Measurements from ENCODE around the gene RIMBP2.

The RIMBP2 gene

DNA sequence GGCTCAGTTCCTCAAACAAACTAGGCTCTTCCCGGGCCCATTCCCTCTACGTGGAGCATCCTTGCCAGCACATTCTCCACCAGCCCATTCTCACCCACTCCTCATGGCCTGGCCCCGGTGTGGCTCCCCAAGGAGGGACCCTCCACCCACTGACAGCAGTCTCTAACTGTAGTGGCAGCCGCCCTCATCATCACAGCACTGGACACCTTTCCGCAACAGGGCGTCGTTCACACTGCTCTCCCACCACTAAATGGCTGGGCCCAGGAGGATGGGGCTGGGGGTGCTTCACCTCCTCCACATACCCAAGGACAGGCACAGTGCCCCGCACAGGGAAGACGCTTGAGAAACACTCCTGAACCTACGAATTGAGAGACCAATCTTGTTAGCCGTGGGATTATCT, 123.0 kb downstream of the RIMBP2 start:
- DNase-seq (ENCODE audit: low spot score): no peak

DNA sequence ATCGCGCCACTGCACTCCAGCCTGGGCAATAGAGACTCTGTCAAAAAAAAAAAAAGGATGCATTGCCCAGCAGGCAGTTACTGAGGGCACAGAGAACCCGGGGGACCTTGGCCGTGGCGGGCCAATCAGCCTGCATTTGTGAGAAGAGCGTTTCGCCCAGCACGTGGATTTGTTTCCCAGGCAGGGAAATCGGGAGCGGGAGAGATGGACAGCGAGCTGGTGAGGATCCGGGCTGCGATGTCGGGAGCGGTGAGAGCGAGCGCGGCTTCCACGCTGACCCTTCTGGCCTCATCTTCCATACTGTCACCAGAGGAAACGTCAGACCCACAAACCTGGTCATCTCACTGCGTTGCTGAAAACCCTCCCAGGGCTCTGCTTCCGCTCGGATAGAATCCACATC, 123.5 kb downstream of the RIMBP2 start:
- no peak for DNase-seq (ENCODE audit: low spot score)

DNA sequence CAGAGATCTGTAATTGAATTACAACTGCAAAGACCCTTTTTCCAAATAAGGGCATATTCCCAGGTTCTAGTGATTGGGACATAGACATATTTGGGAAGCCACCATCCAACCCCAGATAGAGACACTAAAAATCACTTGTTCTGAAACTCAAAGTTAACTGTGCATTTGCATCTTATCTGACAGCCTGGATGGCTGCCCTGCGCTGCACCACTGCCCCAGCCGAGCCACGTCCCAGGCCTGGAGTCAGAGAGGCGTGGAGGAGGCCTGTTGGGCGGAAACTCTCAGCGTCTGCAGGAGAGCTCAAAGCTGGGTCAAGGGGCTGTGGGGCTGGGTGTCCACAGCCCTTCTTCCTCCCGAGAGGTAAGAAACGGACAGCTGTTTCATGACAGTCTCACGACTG, 124.4 kb downstream of the RIMBP2 start:
- DNase-seq (ENCODE audit: low spot score): no peak

DNA sequence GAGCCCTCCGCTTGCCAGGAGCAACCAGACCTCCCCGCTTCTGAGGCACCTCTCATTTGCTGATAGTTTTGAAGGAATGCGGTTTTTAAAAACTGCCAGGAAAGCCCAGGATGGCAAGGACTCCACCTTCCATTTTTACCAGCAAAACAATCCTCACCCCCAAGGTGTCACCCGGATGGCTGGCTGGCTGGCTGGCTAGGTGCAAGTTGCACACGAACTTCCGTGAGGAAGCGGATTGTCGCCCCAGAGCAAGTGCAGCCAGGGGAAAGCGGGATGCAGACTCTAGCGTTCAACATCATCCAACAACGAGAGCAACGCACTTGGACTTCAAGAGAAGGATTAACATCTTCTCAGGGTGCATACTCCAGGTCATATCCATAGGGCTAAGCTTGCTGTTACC, 125.4 kb downstream of the RIMBP2 start:
- no peak for DNase-seq (ENCODE audit: low spot score)

DNA sequence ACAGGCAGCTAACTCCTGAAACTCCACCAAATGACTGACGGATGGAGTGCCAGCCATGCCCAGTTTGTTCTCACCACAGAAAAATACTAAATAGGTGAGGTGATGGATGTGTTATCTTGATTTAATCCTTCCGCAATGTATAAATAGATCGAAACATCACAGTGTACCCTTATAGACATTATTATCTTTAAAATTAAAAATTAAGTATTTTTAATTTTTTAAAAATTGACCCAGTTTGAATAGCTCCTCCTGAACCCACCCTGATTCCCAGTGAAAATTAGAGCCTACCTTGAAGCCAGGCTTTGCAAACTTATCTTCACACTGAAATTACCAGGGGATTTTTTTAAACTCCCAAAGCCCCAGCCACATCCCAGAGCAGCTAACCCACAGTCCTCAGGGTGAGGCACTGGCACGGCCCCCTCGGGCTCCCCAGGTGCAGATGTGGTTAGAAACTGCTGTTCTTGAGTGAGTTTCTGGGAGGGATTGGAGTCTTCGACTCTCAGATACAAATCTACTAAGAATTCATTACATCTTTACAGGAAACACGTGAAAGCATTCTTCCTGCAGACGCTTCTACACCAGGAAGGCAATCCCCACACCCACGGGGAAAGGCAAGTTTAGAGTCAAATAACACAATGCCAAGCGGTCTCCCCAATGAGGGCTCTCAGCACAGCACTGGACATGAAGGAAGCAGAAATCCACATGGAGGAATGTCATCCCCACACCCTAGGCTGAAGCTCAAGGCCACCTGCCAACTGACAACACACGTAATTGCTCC, 126.4 kb downstream of the RIMBP2 start:
- DNase-seq (ENCODE audit: low spot score): no peak

DNA sequence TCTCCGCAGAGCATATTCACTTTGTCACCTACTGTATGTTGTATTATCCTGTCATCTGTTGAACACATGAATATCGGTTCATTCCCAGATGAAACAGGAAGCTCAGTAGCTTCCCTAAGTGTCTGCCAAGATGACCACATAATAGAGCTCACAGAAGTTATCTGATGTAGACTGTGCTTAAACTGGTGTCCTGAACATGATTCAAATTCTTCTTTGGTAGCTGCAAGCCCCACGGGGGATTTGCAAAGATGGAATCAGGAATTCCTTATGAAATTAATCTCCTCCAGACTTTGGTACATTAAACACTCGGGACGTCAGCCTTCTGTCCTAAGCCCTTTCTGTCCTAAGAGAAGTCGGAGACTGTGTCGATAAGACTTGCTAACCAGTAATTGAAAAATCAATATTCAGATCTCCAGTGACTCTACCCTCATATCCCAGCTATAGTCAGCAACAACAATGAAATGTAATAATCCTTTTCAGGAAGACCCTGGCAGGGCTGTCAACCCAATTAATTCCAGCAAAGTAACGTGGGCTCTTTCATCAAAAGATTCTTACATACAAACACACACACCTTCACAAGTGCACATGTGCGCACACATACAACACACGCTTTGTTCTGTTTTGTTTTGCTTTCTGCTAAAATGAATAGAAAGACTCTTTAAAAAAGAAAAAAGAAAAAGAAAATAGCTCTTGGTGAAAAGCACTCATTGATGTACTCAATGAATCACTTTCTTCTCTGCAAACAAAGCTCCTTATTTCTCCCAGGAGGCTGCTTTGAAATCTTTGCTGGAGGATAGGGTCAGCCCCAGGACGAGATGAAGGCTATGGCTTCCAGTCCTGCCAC, 127.2 kb downstream of the RIMBP2 start:
- no peak for DNase-seq (ENCODE audit: low spot score)

DNA sequence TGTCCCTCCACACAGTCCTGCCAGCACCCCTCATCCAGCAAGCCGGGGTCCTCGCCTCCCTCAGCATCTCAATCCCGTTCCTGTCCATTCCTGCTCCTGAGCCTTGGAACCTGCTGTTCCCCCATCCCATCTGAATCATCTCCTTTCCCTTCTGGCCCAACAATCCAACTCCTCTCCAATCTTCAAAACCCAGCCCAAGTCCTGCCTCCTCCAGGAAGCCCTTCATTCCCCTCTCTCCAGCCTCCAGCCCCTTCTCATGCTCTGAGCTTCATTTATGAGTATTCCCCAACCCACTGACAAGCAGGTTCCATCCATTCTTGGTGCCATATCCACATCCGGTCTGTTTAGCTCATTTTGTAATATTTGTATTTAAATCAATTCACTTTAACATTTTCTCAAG, 128.1 kb downstream of the RIMBP2 start:
- DNase-seq (ENCODE audit: low spot score): no peak

DNA sequence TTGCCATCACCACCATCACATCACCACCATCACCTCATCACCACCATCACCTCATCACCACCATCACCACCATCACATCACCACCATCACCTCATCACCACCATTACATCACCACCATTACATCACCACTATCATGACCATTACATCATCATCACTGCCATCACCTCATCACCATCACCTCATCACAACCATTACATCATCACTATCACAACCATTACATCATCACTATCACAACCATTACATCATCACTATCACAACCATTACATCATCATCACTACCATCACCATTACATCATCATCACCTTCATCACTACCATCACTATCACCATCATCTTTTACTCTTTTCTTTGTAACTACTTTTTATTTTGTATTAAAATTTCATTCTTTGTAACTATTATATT, 131.6 kb downstream of the RIMBP2 start:
- DNase-seq (ENCODE audit: low spot score): peak; percentile 3

DNA sequence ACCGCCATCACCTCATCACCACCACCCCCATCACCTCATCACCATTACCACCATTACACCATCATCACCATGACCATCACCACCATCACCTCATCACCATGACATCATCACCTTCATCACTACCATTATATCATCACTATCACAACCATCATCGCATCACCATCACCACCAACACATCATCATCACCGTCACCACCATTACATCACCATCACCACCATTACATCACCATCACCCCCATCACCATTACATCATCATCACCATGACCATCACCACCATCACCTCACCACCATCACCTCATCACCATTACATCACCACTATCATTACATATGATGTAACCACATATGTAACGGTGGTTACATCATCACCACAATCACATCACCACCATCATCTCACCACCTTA, 132.3 kb downstream of the RIMBP2 start:
- DNase-seq (ENCODE audit: low spot score): no peak

DNA sequence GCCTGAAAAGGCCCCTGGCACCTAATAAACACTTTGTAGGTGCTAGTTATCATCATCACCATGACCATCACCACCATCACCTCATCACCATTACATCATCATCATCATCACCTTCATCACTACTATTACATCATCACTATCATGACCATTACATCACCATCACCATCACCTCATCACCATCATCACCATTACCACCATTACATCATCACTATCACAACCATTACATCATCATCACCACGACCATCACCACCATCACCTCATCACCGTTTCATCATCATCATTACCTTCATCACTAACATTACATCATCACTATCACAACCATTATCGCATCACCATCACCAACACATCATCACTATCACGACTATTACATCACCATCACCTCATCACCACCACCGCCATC, 132.8 kb downstream of the RIMBP2 start:
- DNase-seq (ENCODE audit: low spot score): no peak

DNA sequence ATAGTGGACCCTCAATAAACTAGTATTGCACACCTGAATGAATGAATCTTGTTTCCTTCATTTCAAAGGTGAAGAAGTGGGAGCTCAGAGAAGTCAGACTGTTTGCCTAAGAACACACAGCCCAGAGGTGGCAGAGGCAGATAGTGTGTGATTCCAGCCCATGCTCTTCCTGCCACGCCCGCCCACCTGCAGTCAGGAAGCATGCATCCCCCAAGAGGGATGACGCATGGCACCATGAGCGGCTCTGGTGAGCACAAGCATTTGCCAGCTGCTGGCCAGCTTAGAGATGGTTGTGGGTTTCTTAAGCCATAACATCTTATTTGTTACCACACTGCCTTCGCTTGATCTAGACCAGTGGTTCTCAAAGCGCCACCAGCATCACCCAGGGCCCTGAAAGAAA, 133.8 kb downstream of the RIMBP2 start:
- DNase-seq (ENCODE audit: low spot score): no peak

DNA sequence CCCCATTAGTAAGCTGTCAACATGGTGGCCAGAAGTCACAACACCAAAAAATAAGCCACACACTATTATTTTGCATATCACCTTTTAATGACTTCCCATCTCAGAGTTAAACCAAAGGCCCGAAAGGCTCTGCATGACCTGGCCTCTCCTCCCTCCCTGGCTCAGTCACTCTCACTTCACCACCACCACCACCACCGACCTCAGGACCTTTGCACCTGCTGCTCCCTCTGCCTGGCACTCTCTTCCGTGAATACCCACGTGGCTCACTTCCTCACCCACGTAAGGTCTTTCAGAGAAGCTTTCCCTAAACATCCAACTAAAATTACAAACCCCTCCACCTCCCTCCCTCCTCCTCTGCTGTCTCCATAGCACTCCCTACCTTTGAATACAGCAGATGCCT, 134.3 kb downstream of the RIMBP2 start:
- DNase-seq (ENCODE audit: low spot score): no peak

DNA sequence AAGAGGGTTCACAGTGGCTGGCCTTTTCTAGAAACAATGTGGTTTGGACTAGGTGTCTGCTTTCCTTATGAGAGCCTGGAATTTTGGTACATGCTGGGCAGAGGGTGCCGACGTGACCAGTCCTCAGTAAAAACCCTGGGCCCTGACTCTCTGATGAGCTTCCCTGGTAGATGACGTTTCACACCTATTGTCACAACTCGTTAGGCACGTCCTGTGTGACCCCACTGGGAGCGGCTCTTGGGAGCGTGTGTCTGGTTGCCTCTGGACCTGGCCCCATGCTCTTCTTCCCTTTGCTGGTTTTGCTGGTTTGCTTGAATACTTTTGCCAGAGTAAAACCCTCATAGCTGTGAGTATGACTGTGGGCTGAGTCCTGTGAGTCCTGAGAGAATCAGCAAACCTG, 136.9 kb downstream of the RIMBP2 start:
- DNase-seq (ENCODE audit: low spot score): no peak

DNA sequence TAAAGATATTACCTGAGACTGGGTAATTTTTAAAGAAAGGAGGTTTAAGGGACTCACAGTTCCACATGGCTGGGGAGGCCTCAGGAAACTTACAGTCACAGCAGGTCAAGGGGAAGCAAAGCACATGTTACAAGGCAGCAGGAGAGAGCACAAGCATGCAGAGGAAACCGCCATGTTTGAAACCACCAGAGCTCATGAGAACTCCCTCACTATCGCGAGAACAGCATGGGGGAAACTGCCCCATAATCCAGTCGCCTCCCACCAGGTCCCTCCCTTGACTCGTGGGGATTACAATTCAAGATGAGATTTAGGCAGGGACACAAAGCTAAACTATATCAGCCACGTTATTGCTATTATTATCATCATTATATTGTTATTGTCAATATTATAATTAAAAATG, 138.7 kb downstream of the RIMBP2 start:
- no peak for DNase-seq (ENCODE audit: low spot score)

DNA sequence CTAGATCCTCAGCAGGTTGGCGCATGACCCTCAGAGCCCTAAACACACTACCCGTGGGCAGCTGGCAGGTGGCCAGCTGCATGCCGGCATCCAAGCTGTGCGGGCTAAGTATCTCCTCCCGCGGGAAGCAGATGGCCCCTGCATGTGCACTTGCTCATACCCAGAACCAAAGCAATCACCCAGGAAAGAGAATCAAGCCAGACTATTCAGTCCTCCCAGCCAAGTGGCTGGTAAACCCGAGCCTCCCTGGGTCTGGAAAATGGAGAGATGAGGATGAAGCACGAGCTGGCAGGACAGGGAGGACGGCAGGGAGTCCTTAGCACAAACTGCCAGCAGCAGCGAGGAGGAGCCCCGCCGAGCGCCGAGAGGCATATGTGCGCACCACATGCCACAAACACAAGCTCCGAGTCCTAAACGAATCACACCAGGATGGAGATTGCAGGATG, 139.7 kb downstream of the RIMBP2 start:
- no peak for DNase-seq (ENCODE audit: low spot score)

DNA sequence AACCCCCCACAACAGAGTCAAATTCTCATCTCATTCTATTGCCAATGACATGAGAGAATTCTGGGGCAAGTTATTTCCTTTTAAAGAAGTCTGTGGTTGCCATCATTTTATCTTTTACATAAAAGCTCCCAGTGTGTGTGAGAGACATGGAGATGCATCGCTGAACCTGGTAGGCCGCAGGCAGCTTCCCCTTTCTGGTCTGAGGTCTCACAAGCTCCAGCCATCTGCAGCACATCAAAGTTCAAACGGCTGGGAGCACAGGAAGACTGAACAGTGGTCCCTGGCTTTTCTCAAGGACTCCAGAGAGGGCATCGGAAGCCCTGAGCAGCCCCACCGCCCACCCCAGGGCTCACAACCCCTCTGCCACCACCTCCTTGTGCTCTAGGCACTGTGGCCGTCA, 141.7 kb downstream of the RIMBP2 start:
- no peak for DNase-seq (ENCODE audit: low spot score)

DNA sequence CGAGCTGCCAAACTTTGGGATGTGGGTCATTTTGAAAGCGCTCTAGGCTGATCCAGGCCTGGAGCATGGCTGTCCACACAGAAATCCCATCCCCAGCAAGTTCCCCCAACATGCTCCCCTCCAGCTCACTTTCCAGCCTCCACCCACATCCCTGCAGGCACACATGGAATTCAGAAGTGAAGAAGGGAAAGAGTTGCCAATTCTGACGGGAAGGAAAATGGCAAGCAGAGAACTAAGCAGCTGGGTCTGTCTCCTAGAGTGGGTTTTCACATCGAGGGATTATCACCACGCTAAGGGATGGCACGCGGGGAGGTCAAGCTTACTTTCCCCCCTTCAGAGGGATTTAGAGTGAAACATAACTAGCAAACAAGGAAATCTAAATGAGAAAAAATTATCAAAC, 142.3 kb downstream of the RIMBP2 start:
- no peak for DNase-seq (ENCODE audit: low spot score)

DNA sequence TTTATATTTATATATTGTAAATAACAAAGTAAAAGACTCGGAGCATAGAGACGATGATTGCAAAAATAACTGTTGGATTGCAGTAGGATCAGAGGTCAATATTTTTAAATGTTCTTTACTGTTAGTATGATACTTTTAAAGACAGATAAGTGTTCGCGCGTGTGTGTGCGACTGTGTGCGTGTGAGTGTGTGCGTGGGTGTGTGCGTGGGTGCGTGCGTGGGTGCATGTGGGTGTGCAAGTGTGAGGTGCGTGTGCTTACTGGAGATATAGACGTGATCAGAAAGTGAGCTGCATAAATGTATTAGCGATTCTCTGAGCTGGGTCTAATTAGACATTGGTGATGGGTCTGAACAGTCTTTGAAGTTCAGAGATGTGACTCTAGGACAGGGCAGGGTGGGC, 142.9 kb downstream of the RIMBP2 start:
- DNase-seq (ENCODE audit: low spot score): no peak

DNA sequence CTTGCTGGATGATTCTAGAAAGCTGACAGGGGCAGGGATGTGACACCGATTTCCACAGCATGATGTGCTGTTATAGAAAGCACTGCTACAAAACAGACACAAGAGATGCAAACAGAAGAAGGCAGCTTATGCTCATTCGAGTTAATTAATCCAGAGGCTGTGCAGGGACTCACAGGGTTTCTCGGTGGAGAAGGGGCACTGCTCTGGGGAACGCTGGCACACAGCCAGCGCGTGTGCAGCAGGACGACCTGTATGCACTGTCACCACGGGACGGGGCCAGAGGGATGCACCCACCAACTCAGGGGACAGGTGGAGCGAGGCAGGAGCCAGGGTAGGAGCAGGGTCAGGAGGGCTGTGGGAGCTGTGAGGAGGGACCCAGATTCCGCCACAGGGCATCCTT, 143.5 kb downstream of the RIMBP2 start:
- no peak for DNase-seq (ENCODE audit: low spot score)

DNA sequence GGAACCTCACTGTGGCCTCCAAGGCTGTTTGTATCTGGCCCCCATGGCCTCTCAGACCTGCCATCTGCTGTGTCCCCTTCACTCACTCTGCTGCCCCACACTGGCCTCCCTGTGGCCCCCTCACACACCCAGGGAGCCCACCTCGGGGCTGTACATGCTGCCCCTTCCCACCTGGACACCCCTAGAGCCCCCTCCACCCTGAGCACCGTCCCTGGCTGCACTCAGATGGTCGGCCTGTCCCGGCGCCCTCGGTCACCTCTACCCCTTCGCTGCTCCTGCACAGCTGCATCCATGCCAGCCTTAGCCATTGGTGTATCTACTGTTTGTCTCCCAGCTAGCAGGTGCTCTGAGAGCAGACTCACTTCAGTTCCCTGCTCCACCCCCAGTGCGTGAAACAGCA, 144.4 kb downstream of the RIMBP2 start:
- DNase-seq (ENCODE audit: low spot score): no peak

DNA sequence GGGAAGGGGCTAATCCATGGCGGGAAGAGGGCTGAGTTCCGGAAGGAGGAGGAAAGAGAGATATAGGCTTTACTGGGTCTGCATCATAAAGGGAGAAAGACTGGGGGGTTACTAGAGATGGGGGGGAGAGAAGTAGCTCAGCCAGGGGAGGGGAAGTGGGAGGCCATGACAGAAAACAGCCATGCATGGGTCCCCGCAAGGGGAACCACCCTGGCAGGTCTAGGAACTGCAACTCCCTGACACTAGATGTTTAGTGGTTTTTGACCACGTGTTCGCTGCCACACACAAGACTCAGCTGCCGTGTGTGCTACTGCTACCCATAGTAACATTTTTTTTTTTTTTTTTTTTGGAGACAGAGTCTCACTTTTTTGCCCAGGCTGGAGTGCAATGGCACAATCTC, 145.0 kb downstream of the RIMBP2 start:
- no peak for DNase-seq (ENCODE audit: low spot score)

DNA sequence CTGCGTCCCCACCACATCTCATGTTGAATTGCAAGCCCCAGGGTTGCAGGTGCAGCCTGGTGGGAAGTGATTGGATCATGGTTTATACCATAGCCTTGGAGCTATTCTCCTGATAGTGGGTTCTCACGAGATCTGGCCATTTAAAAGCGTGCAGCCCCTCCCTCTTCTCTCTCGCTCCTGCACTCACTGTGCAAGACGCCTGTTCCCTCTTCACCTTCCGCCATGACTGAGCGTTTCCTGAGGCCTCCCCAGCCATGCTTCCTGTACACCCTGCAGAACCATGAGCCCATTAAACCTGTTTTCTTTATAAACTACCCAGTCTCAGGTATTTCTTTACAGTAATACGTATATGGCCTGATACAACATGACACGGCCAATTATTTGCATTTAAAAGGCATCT, 146.6 kb downstream of the RIMBP2 start:
- no peak for DNase-seq (ENCODE audit: low spot score)

DNA sequence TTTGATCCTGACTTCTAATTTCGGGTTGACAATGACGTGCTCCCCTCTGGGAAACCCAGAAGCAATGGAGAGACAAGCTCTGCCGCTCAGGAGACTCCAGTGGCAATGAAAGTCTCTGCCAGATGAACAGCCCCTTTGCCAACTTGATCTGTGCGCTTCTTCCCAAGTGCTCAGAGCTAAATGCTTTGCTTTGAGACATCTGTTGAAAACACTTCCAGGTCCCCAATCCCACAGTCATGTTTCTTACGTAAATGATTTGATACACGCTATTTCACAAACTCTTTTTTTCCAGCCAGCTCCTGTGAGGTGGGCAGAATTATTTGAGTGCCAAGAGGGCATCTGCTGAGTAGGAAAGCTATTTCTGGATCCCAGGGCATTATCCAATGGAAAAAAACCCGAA, 147.6 kb downstream of the RIMBP2 start:
- no peak for DNase-seq (ENCODE audit: low spot score)

DNA sequence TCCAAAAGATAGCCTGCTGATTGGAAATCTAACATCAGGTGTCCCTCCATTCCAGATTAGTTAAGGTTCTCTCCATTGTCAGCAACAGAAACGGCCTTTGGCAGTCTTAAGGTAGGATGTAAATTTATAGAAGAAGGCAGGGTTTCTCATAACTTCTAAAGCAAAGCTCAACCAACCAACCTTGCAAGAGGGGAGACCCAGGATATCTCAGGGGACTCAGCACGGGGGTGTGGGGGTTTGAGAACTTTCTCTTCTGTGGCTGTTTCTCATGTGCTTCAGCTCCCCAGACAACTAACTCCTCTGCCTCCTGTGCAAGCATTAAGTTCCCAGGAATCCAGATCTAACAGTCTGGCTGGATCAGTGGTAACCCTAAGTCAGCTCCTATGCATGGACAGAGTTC, 148.1 kb downstream of the RIMBP2 start:
- DNase-seq (ENCODE audit: low spot score): no peak

All from RKO (cell line).